Tibial nerve (tissue), 4 donors: ENCODE data around the gene SV2A.
"Not testable (repeated sequence)": the region's sequence is repeated elsewhere in the genome, so short reads cannot be mapped to it uniquely, and the experiment has no call there.

Source experiments
- CTCF ChIP-seq, 5 experiments: fragments of 200-600 bp in 3 of 5; fragments of 450-650 bp in 2 of 5; sonication (generic) in 3 of 5; IDR thresholded peaks; one replicate each; pipeline ENCODE4 v1.5.1; 2016 to 2019; ENCODE audit warnings: antibody characterized with exemption in 5 of 5, mild to moderate bottlenecking in 3 of 5, moderate library complexity in 2 of 5
- EP300 ChIP-seq, 2 donors: sonication (generic); formaldehyde crosslinking; IDR thresholded peaks; one replicate each; pipeline ENCODE4 v1.6.1; 2017; ENCODE audit warnings: antibody characterized with exemption in 2 of 2, mild to moderate bottlenecking in 1 of 2
- POLR2A ChIP-seq, 2 donors: fragments of 450-650 bp; IDR thresholded peaks; one replicate each; pipeline ENCODE4 v1.6.1; 2017; ENCODE audit warnings: antibody characterized with exemption in 2 of 2, mild to moderate bottlenecking in 2 of 2, moderate library complexity in 2 of 2

DNA sequence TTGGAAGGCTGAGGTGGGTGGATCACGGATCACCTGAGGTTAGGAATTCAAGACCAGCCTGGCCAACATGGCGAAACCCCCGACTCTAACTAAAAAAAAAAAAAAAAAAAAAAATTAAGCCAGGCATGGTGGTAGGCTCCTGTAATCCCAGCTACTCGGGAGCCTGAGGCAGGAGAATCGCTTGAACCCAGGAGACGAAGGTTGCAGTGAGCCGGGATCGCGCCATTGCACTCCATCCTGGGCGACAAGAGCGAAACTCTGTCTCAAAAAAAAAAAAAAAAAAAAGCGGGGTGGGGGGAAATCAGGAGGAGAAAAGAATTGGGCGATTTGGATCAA, 21.0 kb upstream of the SV2A start:
- TF ChIP-seq POLR2A, CTCF, EP300 (IDR thresholded peaks at IDR 0.05): not testable (repeated sequence)
